22Rv1 (cell line): Measurements from ENCODE around the gene SSBP2.
"Not testable (repeated sequence)": the region's sequence is repeated elsewhere in the genome, so short reads cannot be mapped to it uniquely, and the experiment has no call there.

Source experiments
- H3K27ac ChIP-seq: fragments of 450-650 bp; 2 replicates; pipeline ENCODE4 v1.5.1; 2017
- ZFX ChIP-seq: fragments of 450-650 bp; IDR thresholded peaks from 2 replicates; pipeline ENCODE4 v1.6.1; 2017; ENCODE audit warnings: antibody characterized with exemption, borderline replicate concordance
- TF ChIP-seq, protein P1 (sequence below): fragments of 450-650 bp; IDR thresholded peaks from 2 replicates; pipeline ENCODE4 v1.5.1; 2017; ENCODE audit warnings: mild to moderate bottlenecking

Gene SSBP2

DNA sequence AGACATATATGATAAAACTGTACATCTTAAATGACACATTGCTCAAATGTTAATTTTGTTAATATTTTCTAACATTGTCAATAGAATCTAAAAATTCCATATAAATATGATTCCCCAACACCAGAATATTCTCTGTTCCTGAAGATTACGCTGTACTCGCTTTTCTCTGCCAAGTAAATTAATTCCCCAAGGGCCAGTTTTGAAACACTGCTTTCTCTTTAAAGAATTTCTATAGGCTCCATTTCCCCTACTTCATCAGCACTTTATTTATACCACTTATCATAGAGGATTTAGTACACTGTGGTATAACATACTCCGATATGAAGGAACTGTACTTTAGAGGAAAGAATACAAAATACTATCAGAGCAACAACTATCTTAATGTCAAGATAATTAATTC lies 255.6 kb downstream of the SSBP2 start:
- H3K27ac ChIP-seq, result no peak overlapping the region
- TF ChIP-seq ZFX, result no peak
- TF ChIP-seq, protein P1, sequence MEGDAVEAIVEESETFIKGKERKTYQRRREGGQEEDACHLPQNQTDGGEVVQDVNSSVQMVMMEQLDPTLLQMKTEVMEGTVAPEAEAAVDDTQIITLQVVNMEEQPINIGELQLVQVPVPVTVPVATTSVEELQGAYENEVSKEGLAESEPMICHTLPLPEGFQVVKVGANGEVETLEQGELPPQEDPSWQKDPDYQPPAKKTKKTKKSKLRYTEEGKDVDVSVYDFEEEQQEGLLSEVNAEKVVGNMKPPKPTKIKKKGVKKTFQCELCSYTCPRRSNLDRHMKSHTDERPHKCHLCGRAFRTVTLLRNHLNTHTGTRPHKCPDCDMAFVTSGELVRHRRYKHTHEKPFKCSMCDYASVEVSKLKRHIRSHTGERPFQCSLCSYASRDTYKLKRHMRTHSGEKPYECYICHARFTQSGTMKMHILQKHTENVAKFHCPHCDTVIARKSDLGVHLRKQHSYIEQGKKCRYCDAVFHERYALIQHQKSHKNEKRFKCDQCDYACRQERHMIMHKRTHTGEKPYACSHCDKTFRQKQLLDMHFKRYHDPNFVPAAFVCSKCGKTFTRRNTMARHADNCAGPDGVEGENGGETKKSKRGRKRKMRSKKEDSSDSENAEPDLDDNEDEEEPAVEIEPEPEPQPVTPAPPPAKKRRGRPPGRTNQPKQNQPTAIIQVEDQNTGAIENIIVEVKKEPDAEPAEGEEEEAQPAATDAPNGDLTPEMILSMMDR, result no peak

DNA sequence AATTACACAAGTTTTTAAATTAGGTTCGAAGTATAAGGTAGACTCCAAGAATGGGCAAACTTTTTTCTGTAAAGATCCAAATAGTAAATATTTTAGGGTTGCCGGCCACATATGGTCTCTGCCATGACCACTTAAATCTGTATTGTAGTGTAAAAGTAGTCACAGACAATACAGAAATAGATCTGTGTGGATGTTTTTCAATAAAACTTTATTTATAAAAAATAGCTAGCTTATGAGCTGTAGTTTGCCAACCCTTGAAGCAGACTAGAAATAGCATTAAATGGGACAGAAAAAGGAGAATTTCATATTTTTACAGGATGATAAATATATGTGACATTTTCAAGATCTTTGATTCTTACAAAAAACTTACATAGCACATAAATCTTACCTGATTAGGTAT lies 262.0 kb downstream of the SSBP2 start:
- H3K27ac ChIP-seq, result no peak overlapping the region
- TF ChIP-seq, protein P1, result no peak
- no peak for TF ChIP-seq ZFX

DNA sequence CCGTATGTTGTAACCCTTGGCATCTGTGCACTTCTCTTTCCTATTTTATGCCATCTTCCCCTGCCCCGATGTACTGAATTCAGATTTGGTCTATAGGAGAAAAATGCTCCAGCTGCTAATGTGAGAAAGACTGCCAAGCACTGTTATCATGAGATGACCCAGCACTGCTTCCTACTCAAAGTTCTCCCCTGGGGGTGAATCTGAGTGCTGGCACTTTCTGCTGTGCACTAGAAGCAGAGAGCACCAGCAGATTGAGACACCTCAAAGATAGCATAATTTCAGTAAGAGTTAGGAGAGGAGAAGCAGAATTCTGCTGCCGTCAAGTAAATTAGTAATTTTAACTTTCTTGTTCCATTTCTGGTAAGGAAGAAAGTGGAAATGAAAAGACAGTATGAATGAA lies 264.2 kb downstream of the SSBP2 start:
- no peak overlapping the region for H3K27ac ChIP-seq
- TF ChIP-seq, protein P1, result no peak
- no peak for TF ChIP-seq ZFX

DNA sequence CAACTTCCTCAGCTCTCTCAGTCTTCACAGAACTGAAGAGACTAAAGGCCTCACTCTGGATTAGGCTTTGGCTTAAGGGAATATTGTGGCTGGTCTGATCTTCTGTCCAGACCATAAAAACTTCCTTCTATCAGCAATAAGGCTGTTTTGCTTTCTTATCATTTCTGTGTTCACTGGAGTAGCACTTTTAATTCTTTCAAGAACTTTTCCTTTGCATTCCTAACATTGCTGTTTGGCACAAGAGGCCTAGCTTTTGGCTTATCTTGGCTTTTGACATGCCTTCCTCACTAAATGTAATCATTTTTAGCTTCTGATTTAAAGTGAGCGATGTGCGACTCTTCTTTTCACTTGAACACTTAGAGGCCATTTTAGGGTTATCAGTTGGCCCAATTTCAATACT lies 268.3 kb downstream of the SSBP2 start:
- TF ChIP-seq, protein P1, result no peak
- TF ChIP-seq ZFX, result no peak
- H3K27ac ChIP-seq, result no peak overlapping the region

DNA sequence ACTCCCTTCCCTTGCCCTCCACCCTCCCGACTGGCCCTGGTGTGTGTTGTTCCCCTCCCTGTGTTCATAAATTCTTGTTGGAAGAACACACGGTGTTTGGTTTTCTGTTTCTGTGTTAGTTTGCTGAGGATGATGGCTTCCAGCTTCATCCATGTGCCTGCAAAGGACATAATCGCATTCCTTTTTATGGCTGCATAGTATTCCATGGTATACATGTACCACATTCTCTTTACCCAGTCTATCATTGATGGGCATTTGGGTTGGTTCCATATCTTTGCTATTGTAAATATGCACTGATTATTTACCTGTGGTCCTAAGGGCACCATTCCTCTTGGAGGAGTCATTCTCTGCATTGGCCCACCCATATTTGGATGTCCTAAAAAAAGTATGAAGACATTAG lies 277.5 kb downstream of the SSBP2 start:
- H3K27ac ChIP-seq, result not testable (repeated sequence)

DNA sequence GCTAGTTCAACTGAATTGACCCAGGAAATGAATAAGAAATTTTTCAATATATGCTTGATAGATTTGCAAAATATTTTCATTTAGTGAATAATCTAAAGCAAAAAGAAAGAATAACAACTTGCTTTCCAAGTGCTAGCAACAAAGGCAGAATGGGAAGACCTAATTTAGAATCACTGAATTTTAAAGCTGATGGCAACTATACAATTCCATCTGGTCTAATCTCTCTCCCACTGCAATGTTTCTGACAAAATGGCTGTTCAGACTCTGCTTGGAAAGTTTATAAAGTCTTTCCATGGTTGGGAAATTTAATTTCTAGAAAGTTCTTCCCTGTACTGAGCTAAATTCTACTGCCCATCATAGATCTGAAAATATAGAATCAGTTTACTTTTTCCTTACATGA lies 281.2 kb downstream of the SSBP2 start:
- H3K27ac ChIP-seq, result no peak overlapping the region
- no peak for TF ChIP-seq ZFX
- TF ChIP-seq, protein P1, result no peak

DNA sequence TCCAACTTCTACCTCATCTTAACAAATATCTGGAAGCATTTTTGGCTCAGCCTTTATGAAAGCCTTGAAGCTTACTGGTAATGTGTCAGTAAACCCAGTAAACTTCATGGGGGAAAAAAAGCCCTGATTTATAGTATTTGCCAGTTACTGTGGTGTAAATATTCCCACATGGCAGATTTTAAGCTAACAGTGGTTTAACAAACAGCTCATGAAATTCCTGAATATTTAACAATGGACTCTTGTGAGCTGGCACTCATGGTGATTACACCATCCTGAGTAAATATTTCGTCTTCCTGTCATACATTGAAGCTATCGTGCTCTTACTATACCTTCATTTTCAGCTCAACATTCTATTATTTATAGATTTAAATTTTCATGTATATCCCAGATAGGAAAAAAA lies 300.0 kb downstream of the SSBP2 start:
- no peak for TF ChIP-seq ZFX
- H3K27ac ChIP-seq, result no peak overlapping the region

DNA sequence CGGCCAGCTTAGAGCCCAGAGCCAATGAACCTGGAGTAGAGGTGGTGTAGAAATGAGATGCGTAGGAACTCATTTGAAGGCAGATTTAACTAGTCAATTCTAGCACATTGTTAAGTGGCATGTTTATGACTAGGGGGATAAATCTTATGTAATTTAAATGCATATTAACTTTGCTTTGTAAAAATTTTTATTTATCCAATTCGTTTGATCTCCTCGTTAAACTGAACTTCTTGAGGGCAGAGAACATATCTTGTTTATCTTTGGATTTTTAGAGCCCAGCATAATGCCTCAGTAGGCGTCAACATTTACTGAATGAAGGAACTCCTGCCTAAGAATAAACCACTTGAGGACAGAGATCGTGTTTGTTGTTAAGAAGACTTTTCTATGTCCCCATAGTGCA lies 315.9 kb downstream of the SSBP2 start:
- TF ChIP-seq ZFX, result no peak
- TF ChIP-seq, protein P1, result no peak
- H3K27ac ChIP-seq, result no peak overlapping the region

DNA sequence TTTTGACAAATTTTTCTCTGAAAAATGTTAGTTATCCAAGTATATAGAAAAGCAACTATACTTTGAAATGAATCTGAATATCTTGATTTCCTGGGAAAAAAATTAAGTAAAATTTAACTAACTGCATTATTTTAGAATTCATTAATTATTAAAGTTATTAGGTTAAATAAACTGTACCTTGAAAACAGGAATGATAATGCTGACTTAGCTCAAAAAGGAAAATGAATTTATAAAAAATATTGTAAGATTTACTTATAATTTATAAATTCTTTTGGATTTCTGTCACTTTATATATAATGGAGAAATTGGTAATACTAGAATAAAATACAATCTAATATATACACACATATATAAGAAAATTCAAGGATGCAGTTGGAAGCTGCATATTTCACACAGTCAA lies 320.9 kb downstream of the SSBP2 start:
- TF ChIP-seq, protein P1, result no peak
- no peak for TF ChIP-seq ZFX
- H3K27ac ChIP-seq, result no peak overlapping the region
